Measurements from ENCODE around the gene UQCC5. TPM values are rescaled to one million over a fixed set of nuclear protein-coding genes. Genes with fewer than 3 reads are reported as not detected.
A peak's percentile ranks its signal among the peaks of the same experiment; 100 is the strongest.

UQCC5 gene
- 100 to 1,000 TPM in 1 of 4 donors, 10 to 100 TPM in 2, 1 to 10 TPM in 1; 4.1 to 435 (median 51.9) TPM for total RNA-seq

DNA sequence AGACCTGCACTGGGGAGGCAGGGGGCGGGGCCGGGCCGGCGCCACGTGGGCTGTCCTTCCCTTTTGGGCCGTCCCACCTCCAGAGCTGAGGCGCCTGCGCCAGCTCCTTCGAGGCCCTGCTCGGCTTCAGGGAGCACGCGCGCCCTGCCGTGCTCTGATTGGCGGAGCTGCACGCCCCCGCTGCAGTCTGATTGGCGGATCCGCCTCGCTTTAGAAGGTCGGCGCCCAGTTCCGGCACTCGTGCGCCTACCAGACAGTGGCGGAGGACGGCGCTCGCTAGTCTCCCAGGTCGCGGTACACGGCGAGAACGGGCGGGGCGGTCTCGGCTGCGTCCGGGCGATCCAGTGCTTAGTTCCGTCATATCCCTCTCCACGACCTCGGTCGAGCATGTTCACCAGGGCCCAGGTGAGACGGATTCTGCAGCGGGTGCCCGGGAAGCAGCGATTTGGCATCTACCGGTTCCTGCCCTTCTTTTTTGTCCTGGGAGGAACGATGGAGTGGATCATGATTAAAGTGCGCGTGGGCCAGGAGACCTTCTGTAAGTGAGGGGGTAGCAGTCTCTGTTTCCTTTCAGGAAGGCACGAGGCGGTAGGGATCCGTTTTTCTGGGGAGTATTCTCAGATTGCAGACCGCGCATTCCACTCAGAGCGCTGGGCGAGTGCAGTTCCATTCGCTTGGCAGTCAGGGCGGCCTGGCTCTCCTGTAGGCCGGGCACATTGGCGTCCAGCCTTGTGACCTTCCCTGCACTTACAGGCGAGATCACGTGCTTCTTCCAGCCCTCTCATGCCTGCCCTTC lies at the start of gene UQCC5:
TSS of gene UQCC5 (plus strand) at position 237 of the 796 bp plus-strand sequence. CDS start at position 388, 151 bp downstream.
- no peaks in the 10 kb centered on the region for H3K36me3 ChIP-seq
- DNase-seq = peak; percentile 96 to 98
- H3K4me3 ChIP-seq = peak within 1 kb of the TSS; percentile 55 to 61
- TF ChIP-seq POLR2A (IDR thresholded peaks at IDR 0.05) (peak; percentile 99 to 100), CTCF (IDR thresholded peaks at IDR 0.05) (peak in 3 of 4 experiments; percentile 5 to 36 (median 32))
- intact Hi-C loops (cut with DNase I; ENCODE audit: low total_unique reads) = no loop called here
- H3K27ac ChIP-seq = peak within 1 kb of the TSS; percentile 62 to 79
- peaks cover 0 to 10% of the 10 kb centered on the region in 2 donors for H3K4me1 ChIP-seq
- H3K27me3 ChIP-seq = no peaks in the 10 kb centered on the region
- no peaks in the 10 kb centered on the region for H3K9me3 ChIP-seq

DNA sequence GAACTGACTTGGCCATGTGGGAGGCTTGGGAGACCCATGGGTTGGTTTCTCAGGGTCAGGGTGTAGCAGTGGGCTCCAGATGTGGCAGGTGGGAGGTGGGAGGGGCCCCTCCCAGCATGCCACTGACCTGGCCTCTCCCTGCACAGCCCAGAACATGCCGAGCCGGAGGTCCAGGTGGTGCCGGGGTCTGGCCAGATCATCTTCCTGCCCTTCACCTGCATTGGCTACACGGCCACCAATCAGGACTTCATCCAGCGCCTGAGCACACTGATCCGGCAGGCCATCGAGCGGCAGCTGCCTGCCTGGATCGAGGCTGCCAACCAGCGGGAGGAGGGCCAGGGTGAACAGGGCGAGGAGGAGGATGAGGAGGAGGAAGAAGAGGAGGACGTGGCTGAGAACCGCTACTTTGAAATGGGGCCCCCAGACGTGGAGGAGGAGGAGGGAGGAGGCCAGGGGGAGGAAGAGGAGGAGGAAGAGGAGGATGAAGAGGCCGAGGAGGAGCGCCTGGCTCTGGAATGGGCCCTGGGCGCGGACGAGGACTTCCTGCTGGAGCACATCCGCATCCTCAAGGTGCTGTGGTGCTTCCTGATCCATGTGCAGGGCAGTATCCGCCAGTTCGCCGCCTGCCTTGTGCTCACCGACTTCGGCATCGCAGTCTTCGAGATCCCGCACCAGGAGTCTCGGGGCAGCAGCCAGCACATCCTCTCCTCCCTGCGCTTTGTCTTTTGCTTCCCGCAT lies 49.2 kb upstream of the UQCC5 start:
- intact Hi-C loops (cut with DNase I; ENCODE audit: low total_unique reads) = no loop called here
- no peak overlapping the region for H3K4me3 ChIP-seq
- no peaks in the 10 kb centered on the region for H3K36me3 ChIP-seq
- TF ChIP-seq CTCF (IDR thresholded peaks at IDR 0.05) (no peak), POLR2A (IDR thresholded peaks at IDR 0.05) (no peak)
- no peaks in the 10 kb centered on the region for H3K9me3 ChIP-seq
- H3K4me1 ChIP-seq = peaks cover 0 to 8% of the 10 kb centered on the region in 2 donors
- H3K27ac ChIP-seq = no peak overlapping the region
- H3K27me3 ChIP-seq = no peaks in the 10 kb centered on the region
- no peak for DNase-seq

DNA sequence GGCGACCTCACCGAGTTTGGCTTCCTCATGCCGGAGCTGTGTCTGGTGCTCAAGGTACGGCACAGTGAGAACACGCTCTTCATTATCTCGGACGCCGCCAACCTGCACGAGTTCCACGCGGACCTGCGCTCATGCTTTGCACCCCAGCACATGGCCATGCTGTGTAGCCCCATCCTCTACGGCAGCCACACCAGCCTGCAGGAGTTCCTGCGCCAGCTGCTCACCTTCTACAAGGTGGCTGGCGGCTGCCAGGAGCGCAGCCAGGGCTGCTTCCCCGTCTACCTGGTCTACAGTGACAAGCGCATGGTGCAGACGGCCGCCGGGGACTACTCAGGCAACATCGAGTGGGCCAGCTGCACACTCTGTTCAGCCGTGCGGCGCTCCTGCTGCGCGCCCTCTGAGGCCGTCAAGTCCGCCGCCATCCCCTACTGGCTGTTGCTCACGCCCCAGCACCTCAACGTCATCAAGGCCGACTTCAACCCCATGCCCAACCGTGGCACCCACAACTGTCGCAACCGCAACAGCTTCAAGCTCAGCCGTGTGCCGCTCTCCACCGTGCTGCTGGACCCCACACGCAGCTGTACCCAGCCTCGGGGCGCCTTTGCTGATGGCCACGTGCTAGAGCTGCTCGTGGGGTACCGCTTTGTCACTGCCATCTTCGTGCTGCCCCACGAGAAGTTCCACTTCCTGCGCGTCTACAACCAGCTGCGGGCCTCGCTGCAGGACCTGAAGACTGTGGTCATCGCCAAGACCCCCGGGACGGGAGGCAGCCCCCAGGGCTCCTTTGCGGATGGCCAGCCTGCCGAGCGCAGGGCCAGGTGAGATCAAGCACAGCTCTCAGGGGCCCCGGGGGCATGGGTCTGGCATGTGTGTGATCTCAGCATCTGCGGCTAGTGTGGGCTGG lies 48.4 kb upstream of the UQCC5 start:
- no peak for DNase-seq
- Histone ChIP-seq H3K9me3 (no peaks in the 10 kb centered on the region), H3K27me3 (no peaks in the 10 kb centered on the region), H3K27ac (no peak overlapping the region), H3K4me1 (peaks cover 0 to 7% of the 10 kb centered on the region in 2 donors), H3K36me3 (no peaks in the 10 kb centered on the region), H3K4me3 (no peak overlapping the region)
- TF ChIP-seq POLR2A (IDR thresholded peaks at IDR 0.05) (no peak), CTCF (IDR thresholded peaks at IDR 0.05) (no peak)
- intact Hi-C loops (cut with DNase I; ENCODE audit: low total_unique reads) = no loop called here

GRCh38 chr3:52488746-52489145 lies 47.7 kb upstream of the UQCC5 start:
- intact Hi-C loops (cut with DNase I; ENCODE audit: low total_unique reads) = no loop called here
- TF ChIP-seq POLR2A (IDR thresholded peaks at IDR 0.05) = no peak
- no peak for TF ChIP-seq CTCF (IDR thresholded peaks at IDR 0.05)

More at GRCh38 chr3:52488746-52489145, 47.7 kb upstream of the UQCC5 start:
- no peaks in the 10 kb centered on the region for H3K36me3 ChIP-seq
- no peak overlapping the region for H3K27ac ChIP-seq
- peaks cover 0 to under 1% of the 10 kb centered on the region in 2 donors for H3K4me1 ChIP-seq
- no peaks in the 10 kb centered on the region for H3K27me3 ChIP-seq
- H3K4me3 ChIP-seq = no peak overlapping the region
- H3K9me3 ChIP-seq = no peaks in the 10 kb centered on the region
- DNase-seq = no peak

Measured in uterus (tissue), 4 donors.